Measurements from ENCODE around the gene OR8B4.

GRCh38 chr11:124384399-124384798 is 40.3 kb downstream of the OR8B4 start, which contains the start of gene OR8B2:
- TF ChIP-seq CTCF (IDR thresholded peaks at IDR 0.05) (no peak), POLR2A (IDR thresholded peaks at IDR 0.05) (no peak)
